EH (cell line): ENCODE results near the gene SLC16A13.
"Not testable (repeated sequence)": the region's sequence is repeated elsewhere in the genome, so short reads cannot be mapped to it uniquely, and the experiment has no call there.

Source experiments
- DNase-seq: peaks from one replicate; pipeline ENCODE4 v3.0.0-alpha.2; 2015; ENCODE audit warnings: low read depth

The SLC16A13 gene

GRCh38 chr17:7029659-7030058 lies 6.2 kb upstream of the SLC16A13 start:
- no peak for DNase-seq

- no peak for DNase-seq
Measured at GRCh38 chr17:7034955-7035590, 742 bp upstream of the SLC16A13 start.

- DNase-seq = no peak
Measured at GRCh38 chr17:7038025-7038862, 2.4 kb downstream of the SLC16A13 start.

GRCh38 chr17:7039832-7040231 lies 4.0 kb downstream of the SLC16A13 start:
- no peak for DNase-seq

- DNase-seq = no peak
Measured at GRCh38 chr17:7041607-7042500, 6.0 kb downstream of the SLC16A13 start.

- no peak for DNase-seq
Measured at GRCh38 chr17:7042501-7043181, 6.8 kb downstream of the SLC16A13 start.

GRCh38 chr17:7043182-7043496 lies 7.3 kb downstream of the SLC16A13 start:
- no peak for DNase-seq

GRCh38 chr17:7043497-7044198 lies 7.8 kb downstream of the SLC16A13 start, which contains the start of gene SLC16A11:
SLC16A11 (minus strand) TSS chr17:7044092; CDS start chr17:7043513, 579 bp downstream.
- DNase-seq = peak; percentile 38

GRCh38 chr17:7045492-7046126 lies 9.8 kb downstream of the SLC16A13 start:
- peak; percentile 75 for DNase-seq

- no peak for DNase-seq
Measured at GRCh38 chr17:7046127-7046724, 10.4 kb downstream of the SLC16A13 start.

GRCh38 chr17:7046725-7047397 lies 11.0 kb downstream of the SLC16A13 start:
- DNase-seq = not testable (repeated sequence)

- DNase-seq = no peak
Measured at GRCh38 chr17:7047566-7047965, 11.8 kb downstream of the SLC16A13 start.

- DNase-seq = no peak
Measured at GRCh38 chr17:7048968-7049367, 13.2 kb downstream of the SLC16A13 start.

- not testable (repeated sequence) for DNase-seq
Measured at GRCh38 chr17:7050583-7050982, 14.8 kb downstream of the SLC16A13 start.

GRCh38 chr17:7056386-7056785 lies 20.6 kb downstream of the SLC16A13 start:
- DNase-seq = peak; percentile 40

GRCh38 chr17:7058831-7059447 lies 23.1 kb downstream of the SLC16A13 start:
- peak; percentile 30 for DNase-seq

- DNase-seq = no peak
Measured at GRCh38 chr17:7060165-7060891, 24.5 kb downstream of the SLC16A13 start.

GRCh38 chr17:7063518-7064094 lies 27.8 kb downstream of the SLC16A13 start:
- DNase-seq = no peak
